Activated B cell treated with CpG ODN at 0.5 μM for 24 hours (primary cell): ENCODE measurements around the gene OR11G2. TPM values are rescaled to one million over a fixed set of nuclear protein-coding genes. Genes with fewer than 3 reads are reported as not detected.

ENCODE experiments used
- ATAC-seq: fragments of 200-7000 bp; cut with Tn5 transposase; one replicate; pipeline ENCODE4 v1.10.0; 2021; ENCODE audit warnings: low read depth, mild to moderate bottlenecking, moderate library complexity
- CTCF ChIA-PET: fragments of 350-600 bp; sonication (Branson Sonifier 250); formaldehyde crosslinking; loops from one replicate; lab custom pipeline; 2021; ENCODE audit warnings: antibody characterized with exemption; lab: Charles Lee
- POLR2A ChIA-PET: fragments of 350-600 bp; sonication (Branson Sonifier 250); formaldehyde crosslinking; loops from one replicate; lab custom pipeline; 2021; ENCODE audit warnings: antibody characterized with exemption; lab: Charles Lee
- DNase-seq: peaks from one replicate; pipeline ENCODE4 v3.0.0; 2022
- H3K27ac Mint-ChIP-seq: one replicate; pipeline ENCODE4 v1.8.0; 2020; ENCODE audit warnings: mixed read lengths
- H3K27me3 Mint-ChIP-seq: one replicate; pipeline ENCODE4 v1.8.0; 2021; ENCODE audit warnings: mixed read lengths
- H3K36me3 Mint-ChIP-seq: one replicate; pipeline ENCODE4 v1.8.0; 2021; ENCODE audit warnings: low read depth, mixed read lengths
- H3K4me1 Mint-ChIP-seq: one replicate; pipeline ENCODE4 v1.8.0; 2021; ENCODE audit warnings: mixed read lengths
- H3K4me3 Mint-ChIP-seq: one replicate; pipeline ENCODE4 v1.8.0; 2020; ENCODE audit warnings: mild to moderate bottlenecking, mixed read lengths
- H3K9me3 Mint-ChIP-seq: one replicate; pipeline ENCODE4 v1.8.0; 2020; ENCODE audit warnings: mixed read lengths
- intact Hi-C: fragments of 100-400 bp; cut with micrococcal nuclease; formaldehyde crosslinking; loops from one replicate; pipeline ENCODE4 v1.15.1; 2024
- total RNA-seq: library from RNA; stranded (reverse); gene quantifications from 2 replicates; pipeline ENCODE4 v1.2.3, GENCODE V29; 2022
- TF ChIP-seq, protein P1 (sequence below): fragments of 200-600 bp; IDR thresholded peaks from one replicate; pipeline ENCODE4 v1.8.0; 2022; ENCODE audit warnings: antibody characterized with exemption, mild to moderate bottlenecking

The OR11G2 gene
- total RNA-seq, 1 donor from 2014 or later: not detected

DNA sequence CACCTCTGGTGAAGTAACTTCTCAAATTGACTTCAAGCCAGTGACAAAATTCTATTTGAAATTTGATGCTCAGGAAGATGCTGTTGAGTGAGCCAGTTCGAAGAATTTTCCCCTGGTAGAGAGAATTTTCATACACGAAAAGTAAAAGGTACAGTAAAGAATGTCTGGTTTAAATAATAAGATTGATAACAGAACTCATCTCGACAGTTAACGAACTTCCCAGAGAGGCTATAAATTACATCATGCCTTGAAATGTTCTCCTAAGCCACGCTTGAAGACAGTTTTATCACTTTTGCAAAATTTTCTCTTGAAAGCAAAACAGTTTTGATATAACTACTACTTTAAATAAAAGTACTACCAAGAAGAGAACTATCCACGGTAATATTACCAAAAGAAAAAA is 14.4 kb upstream of the OR11G2 start:
- no peak overlapping the region for H3K4me3 Mint-ChIP-seq
- TF ChIP-seq, protein P1, sequence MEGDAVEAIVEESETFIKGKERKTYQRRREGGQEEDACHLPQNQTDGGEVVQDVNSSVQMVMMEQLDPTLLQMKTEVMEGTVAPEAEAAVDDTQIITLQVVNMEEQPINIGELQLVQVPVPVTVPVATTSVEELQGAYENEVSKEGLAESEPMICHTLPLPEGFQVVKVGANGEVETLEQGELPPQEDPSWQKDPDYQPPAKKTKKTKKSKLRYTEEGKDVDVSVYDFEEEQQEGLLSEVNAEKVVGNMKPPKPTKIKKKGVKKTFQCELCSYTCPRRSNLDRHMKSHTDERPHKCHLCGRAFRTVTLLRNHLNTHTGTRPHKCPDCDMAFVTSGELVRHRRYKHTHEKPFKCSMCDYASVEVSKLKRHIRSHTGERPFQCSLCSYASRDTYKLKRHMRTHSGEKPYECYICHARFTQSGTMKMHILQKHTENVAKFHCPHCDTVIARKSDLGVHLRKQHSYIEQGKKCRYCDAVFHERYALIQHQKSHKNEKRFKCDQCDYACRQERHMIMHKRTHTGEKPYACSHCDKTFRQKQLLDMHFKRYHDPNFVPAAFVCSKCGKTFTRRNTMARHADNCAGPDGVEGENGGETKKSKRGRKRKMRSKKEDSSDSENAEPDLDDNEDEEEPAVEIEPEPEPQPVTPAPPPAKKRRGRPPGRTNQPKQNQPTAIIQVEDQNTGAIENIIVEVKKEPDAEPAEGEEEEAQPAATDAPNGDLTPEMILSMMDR: no peak
- no peak overlapping the region for H3K27ac Mint-ChIP-seq
- intact Hi-C loops: no loop called here
- H3K4me1 Mint-ChIP-seq: no peaks in the 10 kb centered on the region
- no peaks in the 10 kb centered on the region for H3K36me3 Mint-ChIP-seq
- no peaks in the 10 kb centered on the region for H3K9me3 Mint-ChIP-seq
- CTCF ChIA-PET: no interaction called here
- POLR2A ChIA-PET: no interaction called here
- H3K27me3 Mint-ChIP-seq: peaks cover 3% of the 10 kb centered on the region
- ATAC-seq (no peak), DNase-seq (no peak)

DNA sequence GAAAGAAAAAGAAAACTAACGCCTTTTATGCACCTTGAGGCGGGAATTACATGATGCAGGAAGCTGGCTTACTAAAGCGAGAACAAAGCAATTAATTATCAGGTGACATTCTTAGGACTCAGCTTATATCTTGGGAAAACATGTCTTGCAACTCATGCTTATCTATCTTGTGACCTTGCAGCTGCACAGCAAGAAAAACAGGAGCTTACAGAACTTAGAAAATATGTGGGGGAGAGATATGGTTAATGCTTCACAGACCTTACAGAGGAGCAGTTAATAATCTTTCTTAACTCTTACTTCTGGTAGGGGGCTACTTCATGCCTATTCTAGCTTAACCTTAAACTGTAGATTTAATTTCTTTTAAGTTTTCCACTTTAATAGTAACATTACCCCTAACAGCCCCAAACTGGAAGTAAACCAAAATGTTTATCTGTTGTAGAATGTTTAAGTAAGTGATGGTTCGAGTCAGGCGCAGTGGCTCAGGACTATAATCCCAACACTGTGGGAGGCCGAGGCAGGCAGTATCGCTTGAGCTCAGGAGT is 13.2 kb upstream of the OR11G2 start:
- no peak for DNase-seq
- Mint-ChIP-seq H3K36me3 (no peaks in the 10 kb centered on the region), H3K4me1 (no peaks in the 10 kb centered on the region), H3K27ac (no peak overlapping the region), H3K9me3 (no peaks in the 10 kb centered on the region), H3K4me3 (no peak overlapping the region), H3K27me3 (peaks cover 3% of the 10 kb centered on the region)
- ATAC-seq: no peak
- TF ChIP-seq, protein P1: no peak
- ChIA-PET CTCF (no interaction called here), POLR2A (no interaction called here)
- intact Hi-C loops: no loop called here

DNA sequence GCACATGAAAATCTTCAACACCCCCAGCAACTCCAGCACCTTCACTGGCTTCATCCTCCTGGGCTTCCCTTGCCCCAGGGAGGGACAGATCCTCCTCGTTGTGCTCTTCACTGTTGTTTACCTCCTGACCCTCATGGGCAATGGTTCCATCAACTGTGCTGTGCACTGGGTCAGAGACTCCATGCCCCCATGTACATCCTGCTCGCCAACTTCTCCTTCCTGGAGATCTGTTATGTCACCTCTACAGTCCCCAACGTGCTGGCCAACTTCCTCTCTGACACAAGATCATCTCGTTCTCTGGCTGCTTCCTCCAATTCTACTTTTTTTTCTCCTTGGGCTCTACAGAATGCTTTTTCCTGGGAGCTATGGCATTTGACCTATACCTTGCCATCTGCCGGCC is 11.5 kb upstream of the OR11G2 start:
- H3K4me3 Mint-ChIP-seq: no peak overlapping the region

DNA sequence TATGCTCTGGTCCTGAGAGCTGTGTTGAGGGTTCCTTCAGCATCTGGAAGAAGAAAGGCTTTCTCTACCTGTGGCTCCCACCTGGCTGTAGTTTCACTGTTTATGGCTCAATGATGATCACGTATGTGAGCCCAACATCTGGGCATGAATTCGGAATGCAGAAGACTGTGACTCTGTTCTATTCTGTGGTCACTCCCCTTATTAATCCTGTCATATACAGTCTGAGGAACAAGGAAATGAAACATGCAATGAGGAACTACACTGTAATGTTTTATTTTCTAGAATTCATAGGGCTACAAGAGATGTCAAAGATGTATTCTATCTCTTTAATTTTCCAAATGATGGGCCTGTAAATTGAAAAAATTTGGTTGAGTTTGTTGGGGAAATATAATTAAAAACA is 10.8 kb upstream of the OR11G2 start:
- Mint-ChIP-seq H3K27me3 (peaks cover 2% of the 10 kb centered on the region), H3K4me3 (no peak overlapping the region), H3K9me3 (no peaks in the 10 kb centered on the region), H3K4me1 (no peaks in the 10 kb centered on the region), H3K27ac (no peak overlapping the region), H3K36me3 (no peaks in the 10 kb centered on the region)
- POLR2A ChIA-PET: no interaction called here
- ATAC-seq (no peak), DNase-seq (no peak)
- CTCF ChIA-PET: no interaction called here
- TF ChIP-seq, protein P1: no peak
- intact Hi-C loops: no loop called here

More for the DNA sequence above, 11.5 kb upstream of the OR11G2 start:
- intact Hi-C loops: no loop called here
- TF ChIP-seq, protein P1: no peak
- H3K36me3 Mint-ChIP-seq: no peaks in the 10 kb centered on the region
- H3K4me1 Mint-ChIP-seq: no peaks in the 10 kb centered on the region
- no peaks in the 10 kb centered on the region for H3K9me3 Mint-ChIP-seq
- H3K27ac Mint-ChIP-seq: no peak overlapping the region
- CTCF ChIA-PET: no interaction called here
- ATAC-seq: no peak
- POLR2A ChIA-PET: no interaction called here
- DNase-seq: no peak
- peaks cover 2% of the 10 kb centered on the region for H3K27me3 Mint-ChIP-seq

DNA sequence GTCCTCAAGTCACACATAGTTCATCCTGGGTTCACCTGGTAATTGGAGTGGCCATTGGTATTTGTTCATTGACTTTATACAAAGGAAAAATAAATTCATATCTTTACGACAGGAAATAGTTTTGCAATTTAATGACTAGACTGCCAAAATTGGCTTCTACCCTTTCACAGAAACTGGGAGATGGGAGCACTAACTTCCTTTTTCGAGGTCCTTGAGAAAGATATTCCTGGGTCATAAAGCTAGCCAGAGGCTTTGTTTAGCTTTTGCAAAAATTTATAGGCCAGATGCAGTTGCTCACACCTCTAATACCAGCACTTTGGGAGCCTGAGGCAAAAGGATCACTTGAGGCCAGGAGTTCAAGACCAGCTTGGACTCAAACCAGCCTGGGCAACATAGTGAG is 10.2 kb upstream of the OR11G2 start:
- ChIA-PET POLR2A (no interaction called here), CTCF (no interaction called here)
- TF ChIP-seq, protein P1: no peak
- H3K27ac Mint-ChIP-seq: no peak overlapping the region
- H3K4me1 Mint-ChIP-seq: no peaks in the 10 kb centered on the region
- no peak for ATAC-seq
- peaks cover 2% of the 10 kb centered on the region for H3K27me3 Mint-ChIP-seq
- intact Hi-C loops: no loop called here
- no peaks in the 10 kb centered on the region for H3K9me3 Mint-ChIP-seq
- no peak overlapping the region for H3K4me3 Mint-ChIP-seq
- H3K36me3 Mint-ChIP-seq: no peaks in the 10 kb centered on the region
- no peak for DNase-seq
